CD4-positive, alpha-beta memory T cell (primary cell): ENCODE results near the gene NME7. TPM values are rescaled to one million over a fixed set of nuclear protein-coding genes. Genes with fewer than 3 reads are reported as not detected.

ENCODE experiments used
- CTCF ChIA-PET: fragments of 350-600 bp; sonication (Branson Sonifier 250); formaldehyde crosslinking; loops from one replicate; lab custom pipeline; 2021; ENCODE audit warnings: inconsistent platforms; ENCODE audit not compliant: partially characterized antibody; lab: Charles Lee
- POLR2A ChIA-PET: fragments of 350-600 bp; sonication (Branson Sonifier 250); formaldehyde crosslinking; loops from one replicate; lab custom pipeline; 2021; ENCODE audit not compliant: partially characterized antibody; lab: Charles Lee
- DNase-seq, 5 donors: peaks; one replicate each; pipeline versions ENCODE4 v3.0.0 to v3.0.0-alpha.2; 2020 to 2022; ENCODE audit warnings: mixed read lengths in 1 of 5
- H3K27ac ChIP-seq: one replicate; pipeline ENCODE4 v1.7.0; 2013; ENCODE audit warnings: low read depth, low read length
- H3K27me3 ChIP-seq: 2 replicates; pipeline ENCODE4 v1.7.0; 2013; ENCODE audit warnings: mild to moderate bottlenecking, low read length, moderate library complexity; ENCODE audit not compliant: insufficient read depth
- H3K36me3 ChIP-seq: 2 replicates; pipeline ENCODE4 v1.7.0; 2013; ENCODE audit warnings: mild to moderate bottlenecking, low read length, moderate library complexity; ENCODE audit not compliant: insufficient read depth
- H3K4me1 ChIP-seq: 2 replicates; pipeline ENCODE4 v1.7.0; 2013; ENCODE audit warnings: mild to moderate bottlenecking, low read length, moderate library complexity; ENCODE audit not compliant: insufficient read depth
- H3K4me3 ChIP-seq, 2 donors: one replicate each; pipeline ENCODE4 v1.7.0; 2013; ENCODE audit warnings: low read length in 2 of 2, mild to moderate bottlenecking in 1 of 2
- H3K9me3 ChIP-seq, 2 donors: one replicate each; pipeline ENCODE4 v1.7.0; 2013; ENCODE audit warnings: low read length in 2 of 2, control low read depth in 1 of 2; ENCODE audit not compliant: control insufficient read depth in 1 of 2
- H3K27ac Mint-ChIP-seq, 7 donors: one replicate each; pipeline ENCODE4 v1.8.0; 2020 to 2021; ENCODE audit warnings: mixed read lengths in 7 of 7, mild to moderate bottlenecking in 6 of 7, inconsistent platforms in 3 of 7, moderate library complexity in 3 of 7
- H3K27me3 Mint-ChIP-seq, 2 donors: one replicate each; pipeline ENCODE4 v1.8.0; 2020 to 2021; ENCODE audit warnings: mixed read lengths in 2 of 2
- H3K36me3 Mint-ChIP-seq, 2 donors: one replicate each; pipeline ENCODE4 v1.8.0; 2020 to 2021; ENCODE audit warnings: mixed read lengths in 2 of 2, inconsistent platforms in 1 of 2, mild to moderate bottlenecking in 1 of 2
- H3K4me1 Mint-ChIP-seq, 4 donors: one replicate each; pipeline ENCODE4 v1.8.0; 2020 to 2021; ENCODE audit warnings: mixed read lengths in 4 of 4, mild to moderate bottlenecking in 1 of 4
- H3K4me3 Mint-ChIP-seq, 8 donors: one replicate each; pipeline ENCODE4 v1.8.0; 2020 to 2021; ENCODE audit warnings: mixed read lengths in 8 of 8, mild to moderate bottlenecking in 7 of 8, moderate library complexity in 6 of 8, inconsistent platforms in 3 of 8
- H3K9me3 Mint-ChIP-seq, 8 donors: one replicate each; pipeline ENCODE4 v1.8.0; 2020 to 2021; ENCODE audit warnings: mixed read lengths in 8 of 8, mild to moderate bottlenecking in 5 of 8, inconsistent platforms in 3 of 8, moderate library complexity in 1 of 8
- intact Hi-C: fragments of 100-400 bp; cut with micrococcal nuclease; formaldehyde crosslinking; loops from one replicate; pipeline ENCODE4 v1.15.1; 2023
- polyA plus RNA-seq, 2 donors: library from polyadenylated mRNA; unstranded; fragments of 300-500 nt; fragmentation: Illumina TruSeq; gene quantifications; one replicate each; pipeline ENCODE4 v1.2.3, GENCODE V29; 2021
- total RNA-seq, 2 experiments: library from RNA; stranded (reverse); gene quantifications; one replicate each; pipeline ENCODE4 v1.2.3, GENCODE V29; 2021

The NME7 gene
- total and polyA plus RNA-seq, 4 experiments from 2014 or later = 12.0 to 22.8 (median 16.9) TPM

DNA sequence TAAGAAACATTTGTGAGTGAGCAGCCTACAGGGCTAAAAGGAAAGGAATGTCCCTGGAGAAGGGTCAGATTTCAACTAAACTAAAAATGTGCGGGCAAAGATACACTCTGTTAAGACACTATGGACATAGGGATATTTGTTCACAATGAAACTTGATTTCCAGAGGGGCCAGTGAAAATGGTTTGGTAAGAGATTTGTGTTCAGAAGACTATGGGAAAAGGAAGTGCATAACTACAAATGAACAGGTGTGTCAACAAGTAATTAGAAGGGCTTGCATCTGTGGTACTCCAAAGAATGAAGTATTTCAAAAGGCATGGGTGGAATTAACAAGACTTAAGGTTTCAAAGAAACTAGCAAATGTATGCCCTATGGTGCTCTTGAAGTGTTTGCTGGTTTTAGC, 60.4 kb downstream of the NME7 start:
- Mint-ChIP-seq H3K9me3 (peaks cover 0 to 5% (median 0%) of the 10 kb centered on the region in 8 donors), H3K36me3 (peaks cover 31 to 44% of the 10 kb centered on the region in 2 donors), H3K27ac (no peak overlapping the region), H3K27me3 (no peaks in the 10 kb centered on the region), H3K4me3 (no peak overlapping the region), H3K4me1 (peaks cover 3 to 9% (median 5%) of the 10 kb centered on the region in 4 donors)
- intact Hi-C loops = no loop called here
- DNase-seq = no peak
- ChIA-PET POLR2A (no interaction called here), CTCF (no interaction called here)
- H3K27ac ChIP-seq = no peak overlapping the region
- H3K4me3 ChIP-seq = no peak overlapping the region
- H3K36me3 ChIP-seq = no peaks in the 10 kb centered on the region
- H3K27me3 ChIP-seq = no peaks in the 10 kb centered on the region
- no peaks in the 10 kb centered on the region for H3K9me3 ChIP-seq
- H3K4me1 ChIP-seq = peaks cover 4% of the 10 kb centered on the region

DNA sequence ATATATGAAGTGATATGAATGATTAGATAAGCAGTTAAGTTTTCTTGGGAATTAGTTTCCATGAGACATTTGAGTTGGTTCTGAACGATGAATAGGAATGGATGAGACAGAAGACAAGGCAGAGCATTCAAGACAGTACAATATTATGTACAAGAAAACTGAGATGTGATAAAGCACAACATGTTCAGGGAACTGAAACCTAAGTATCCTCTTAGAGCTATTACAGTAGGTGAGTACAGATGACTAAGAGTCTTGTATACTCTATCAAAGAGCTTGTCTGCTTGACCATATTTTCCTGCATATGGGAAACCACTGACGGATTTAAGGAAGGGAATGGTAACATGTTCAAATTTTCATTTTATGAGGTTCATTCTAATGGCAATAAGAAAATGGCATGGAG, 61.6 kb downstream of the NME7 start:
- Histone ChIP-seq H3K4me1 (no peaks in the 10 kb centered on the region), H3K9me3 (no peaks in the 10 kb centered on the region), H3K27me3 (no peaks in the 10 kb centered on the region), H3K27ac (no peak overlapping the region), H3K4me3 (no peak overlapping the region), H3K36me3 (no peaks in the 10 kb centered on the region)
- intact Hi-C loops = no loop called here
- Mint-ChIP-seq H3K9me3 (peaks cover 0 to 5% (median 0%) of the 10 kb centered on the region in 8 donors), H3K4me1 (peaks cover 0 to 7% (median 4%) of the 10 kb centered on the region in 4 donors), H3K27me3 (no peaks in the 10 kb centered on the region), H3K27ac (no peak overlapping the region), H3K4me3 (no peak overlapping the region), H3K36me3 (peaks cover 34 to 56% of the 10 kb centered on the region in 2 donors)
- ChIA-PET POLR2A (no interaction called here), CTCF (no interaction called here)
- DNase-seq = no peak

DNA sequence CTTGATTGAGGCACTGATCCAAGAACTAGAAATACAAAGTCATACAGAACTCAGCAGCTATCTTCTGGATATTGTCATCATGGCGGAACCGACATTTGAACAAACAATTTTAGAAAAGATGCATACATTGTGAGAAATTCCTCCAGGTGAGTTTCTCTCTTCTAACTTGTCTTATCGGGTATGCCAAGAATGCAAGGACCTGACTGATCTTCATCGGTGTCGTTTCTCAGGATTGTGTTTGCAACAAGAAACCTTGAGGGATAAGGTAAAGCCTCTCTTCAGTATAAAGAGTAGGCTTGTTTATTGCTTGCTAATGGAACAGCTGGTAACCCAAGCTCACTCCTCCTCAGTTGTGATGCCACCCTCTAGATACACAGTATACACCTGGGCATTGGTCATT, 62.2 kb downstream of the NME7 start:
- Mint-ChIP-seq H3K9me3 (peaks cover 0 to 5% (median 0%) of the 10 kb centered on the region in 8 donors), H3K36me3 (peaks cover 37 to 60% of the 10 kb centered on the region in 2 donors), H3K27ac (no peak overlapping the region), H3K27me3 (no peaks in the 10 kb centered on the region), H3K4me1 (peaks cover 0 to 7% (median 4%) of the 10 kb centered on the region in 4 donors), H3K4me3 (no peak overlapping the region)
- Histone ChIP-seq H3K27ac (no peak overlapping the region), H3K4me3 (no peak overlapping the region), H3K36me3 (no peaks in the 10 kb centered on the region), H3K4me1 (no peaks in the 10 kb centered on the region), H3K27me3 (no peaks in the 10 kb centered on the region), H3K9me3 (no peaks in the 10 kb centered on the region)
- CTCF ChIA-PET = no interaction called here
- intact Hi-C loops = no loop called here
- no peak for DNase-seq
- POLR2A ChIA-PET = no interaction called here

DNA sequence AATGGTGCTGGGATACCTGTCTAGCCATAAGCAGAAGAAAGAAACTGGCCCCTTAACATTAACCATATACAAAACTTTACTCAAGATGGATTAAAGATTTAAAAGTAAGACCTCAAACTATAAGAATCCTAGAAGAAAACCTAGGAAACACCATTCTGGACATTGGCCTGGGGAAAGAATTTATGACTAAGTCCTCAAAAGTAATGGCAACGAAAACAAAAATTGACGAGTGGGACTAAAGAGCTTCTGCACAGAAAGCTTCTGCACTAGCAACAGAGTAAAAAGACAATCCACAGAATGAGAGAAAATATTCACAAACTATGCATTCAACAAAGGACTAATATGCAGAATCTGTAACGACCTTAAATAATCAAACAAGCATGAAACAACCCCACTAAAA, 66.7 kb downstream of the NME7 start:
- Histone ChIP-seq H3K4me1 (no peaks in the 10 kb centered on the region), H3K27me3 (no peaks in the 10 kb centered on the region), H3K36me3 (no peaks in the 10 kb centered on the region), H3K4me3 (no peak overlapping the region), H3K27ac (no peak overlapping the region), H3K9me3 (no peaks in the 10 kb centered on the region)
- H3K4me3 Mint-ChIP-seq = no peak overlapping the region
- H3K9me3 Mint-ChIP-seq = peaks cover 0 to 2% (median 0%) of the 10 kb centered on the region in 8 donors
- DNase-seq = no peak
- no peaks in the 10 kb centered on the region for H3K4me1 Mint-ChIP-seq
- intact Hi-C loops = no loop called here
- H3K27me3 Mint-ChIP-seq = no peaks in the 10 kb centered on the region
- peaks cover 27 to 50% of the 10 kb centered on the region in 2 donors for H3K36me3 Mint-ChIP-seq
- ChIA-PET POLR2A (no interaction called here), CTCF (no interaction called here)
- H3K27ac Mint-ChIP-seq = no peak overlapping the region

DNA sequence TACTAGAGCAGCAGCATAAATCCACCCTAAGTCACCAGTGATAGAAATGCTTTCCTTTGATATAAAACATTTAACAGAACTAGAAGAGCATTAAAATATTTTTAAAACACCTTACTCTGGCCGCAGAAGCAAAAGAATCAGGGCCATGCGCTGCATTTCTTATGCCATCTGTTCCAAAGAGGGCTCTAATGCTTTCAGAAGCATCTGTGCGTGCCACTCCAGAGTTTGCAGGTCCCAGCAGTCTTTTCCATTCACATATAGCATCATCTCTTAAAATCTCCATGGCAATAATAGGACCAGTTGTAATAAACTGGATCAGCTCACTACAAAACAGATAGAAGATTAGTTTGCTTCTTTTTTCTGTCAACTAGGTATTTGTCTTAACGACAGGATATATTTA, 69.2 kb downstream of the NME7 start:
- intact Hi-C loops = no loop called here
- ChIA-PET POLR2A (no interaction called here), CTCF (no interaction called here)
- H3K4me3 Mint-ChIP-seq = no peak overlapping the region
- H3K4me3 ChIP-seq = no peak overlapping the region
- peaks cover 0 to 3% (median 0%) of the 10 kb centered on the region in 4 donors for H3K4me1 Mint-ChIP-seq
- no peaks in the 10 kb centered on the region for H3K36me3 ChIP-seq
- no peaks in the 10 kb centered on the region for H3K4me1 ChIP-seq
- peaks cover 22 to 46% of the 10 kb centered on the region in 2 donors for H3K36me3 Mint-ChIP-seq
- no peak for DNase-seq
- no peaks in the 10 kb centered on the region for H3K27me3 ChIP-seq
- no peaks in the 10 kb centered on the region for H3K9me3 ChIP-seq
- no peak overlapping the region for H3K27ac Mint-ChIP-seq
- peaks cover 0 to 2% (median 0%) of the 10 kb centered on the region in 8 donors for H3K9me3 Mint-ChIP-seq
- H3K27ac ChIP-seq = no peak overlapping the region
- no peaks in the 10 kb centered on the region for H3K27me3 Mint-ChIP-seq

DNA sequence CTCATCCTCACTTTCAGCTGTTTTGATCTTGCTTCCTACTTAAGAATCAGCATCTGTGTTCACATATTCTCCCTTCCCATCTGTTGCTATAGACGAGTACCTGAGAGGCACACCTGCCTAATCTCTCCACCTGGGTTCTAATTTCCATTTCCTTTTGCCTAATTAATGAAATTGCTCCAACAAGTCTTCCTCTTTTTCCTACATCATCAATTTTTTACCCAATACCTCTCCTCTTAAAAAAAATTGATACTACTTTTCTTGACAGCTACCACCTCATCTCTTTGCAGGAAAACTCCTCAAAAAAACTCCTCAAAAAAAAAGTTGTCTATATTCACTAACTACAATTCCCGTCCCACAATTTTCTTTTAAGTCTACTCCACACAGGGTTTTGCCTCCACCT, 71.8 kb downstream of the NME7 start:
- Mint-ChIP-seq H3K27me3 (no peaks in the 10 kb centered on the region), H3K27ac (peak overlapping the region in 1 of 7 donors; percentile 1), H3K36me3 (peaks cover 25 to 44% of the 10 kb centered on the region in 2 donors), H3K4me3 (no peak overlapping the region), H3K9me3 (peaks cover 0 to 2% (median 0%) of the 10 kb centered on the region in 8 donors), H3K4me1 (peaks cover 0 to 3% (median 0%) of the 10 kb centered on the region in 4 donors)
- Histone ChIP-seq H3K27ac (no peak overlapping the region), H3K27me3 (no peaks in the 10 kb centered on the region), H3K4me1 (no peaks in the 10 kb centered on the region), H3K9me3 (no peaks in the 10 kb centered on the region), H3K4me3 (no peak overlapping the region), H3K36me3 (no peaks in the 10 kb centered on the region)
- CTCF ChIA-PET = no interaction called here
- no peak for DNase-seq
- intact Hi-C loops = no loop called here
- POLR2A ChIA-PET = no interaction called here

DNA sequence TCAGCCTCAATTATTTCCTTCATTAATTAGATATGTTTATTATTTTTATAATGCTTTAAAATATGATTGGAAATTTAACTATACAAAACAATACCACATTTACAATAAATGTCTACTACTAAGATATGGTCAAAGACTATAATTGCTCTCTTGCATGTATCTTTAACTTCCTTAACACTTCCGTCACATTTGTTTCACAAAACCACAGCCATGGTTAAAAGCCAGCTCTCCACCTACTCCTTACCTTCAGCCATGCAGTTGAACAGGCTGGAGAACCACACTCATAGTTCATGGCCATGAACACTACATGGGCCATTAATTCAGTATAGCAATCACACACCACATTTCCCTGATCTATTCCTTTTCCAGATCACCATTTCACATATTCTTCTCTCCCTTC, 72.2 kb downstream of the NME7 start:
- intact Hi-C loops = no loop called here
- Histone ChIP-seq H3K4me3 (no peak overlapping the region), H3K9me3 (no peaks in the 10 kb centered on the region), H3K36me3 (no peaks in the 10 kb centered on the region), H3K4me1 (no peaks in the 10 kb centered on the region), H3K27me3 (no peaks in the 10 kb centered on the region), H3K27ac (no peak overlapping the region)
- peak overlapping the region in 1 of 7 donors; percentile 1 for H3K27ac Mint-ChIP-seq
- H3K36me3 Mint-ChIP-seq = peaks cover 25 to 46% of the 10 kb centered on the region in 2 donors
- no peak overlapping the region for H3K4me3 Mint-ChIP-seq
- no peaks in the 10 kb centered on the region for H3K27me3 Mint-ChIP-seq
- no peak for DNase-seq
- CTCF ChIA-PET = no interaction called here
- POLR2A ChIA-PET = no interaction called here
- peaks cover 0 to 2% (median 0%) of the 10 kb centered on the region in 8 donors for H3K9me3 Mint-ChIP-seq
- peaks cover 0 to 3% (median 0%) of the 10 kb centered on the region in 4 donors for H3K4me1 Mint-ChIP-seq

DNA sequence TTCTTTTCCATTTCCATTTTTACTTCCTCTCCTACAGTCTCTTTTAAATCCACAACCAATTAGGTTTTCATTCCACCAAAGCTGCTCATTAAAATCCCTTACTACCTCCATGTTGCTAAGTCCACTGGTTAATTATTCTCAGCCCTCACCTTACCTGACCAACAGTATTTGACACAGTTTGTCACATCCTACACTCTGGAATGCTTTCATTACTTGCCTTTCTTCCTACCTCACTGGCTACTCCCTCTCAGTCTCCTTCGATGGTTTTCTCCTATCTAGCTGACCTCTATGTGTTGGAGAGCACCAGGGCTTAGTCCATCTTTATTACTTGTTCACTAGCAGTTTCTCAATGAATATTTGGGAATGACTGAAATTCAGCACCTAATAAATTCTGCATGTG, 78.6 kb downstream of the NME7 start:
- no peaks in the 10 kb centered on the region for H3K27me3 Mint-ChIP-seq
- Histone ChIP-seq H3K4me1 (no peaks in the 10 kb centered on the region), H3K36me3 (no peaks in the 10 kb centered on the region), H3K9me3 (no peaks in the 10 kb centered on the region), H3K27ac (no peak overlapping the region), H3K27me3 (no peaks in the 10 kb centered on the region), H3K4me3 (no peak overlapping the region)
- H3K9me3 Mint-ChIP-seq = peaks cover 0 to 13% (median 7%) of the 10 kb centered on the region in 8 donors
- DNase-seq = no peak
- POLR2A ChIA-PET = no interaction called here
- CTCF ChIA-PET = no interaction called here
- intact Hi-C loops = no loop called here
- H3K4me1 Mint-ChIP-seq = no peaks in the 10 kb centered on the region
- no peak overlapping the region for H3K27ac Mint-ChIP-seq
- no peak overlapping the region for H3K4me3 Mint-ChIP-seq
- H3K36me3 Mint-ChIP-seq = peaks cover 38 to 47% of the 10 kb centered on the region in 2 donors
